Glomerular endothelial cell (primary cell): ENCODE results near the gene DNASE1L2. TPM values are rescaled to one million over a fixed set of nuclear protein-coding genes. Genes with fewer than 3 reads are reported as not detected.
"Not testable (repeated sequence)": the region's sequence is repeated elsewhere in the genome, so short reads cannot be mapped to it uniquely, and the experiment has no call there.

Source experiments
- DNase-seq: peaks from one replicate; pipeline ENCODE4 v3.0.0-alpha.2; 2011; ENCODE audit warnings: low read depth, low spot score; ENCODE audit errors: extremely low read depth
- total RNA-seq: library from RNA; depleted of rRNA; stranded (reverse); fragments of >200 nt; gene quantifications from 2 replicates; pipeline ENCODE4 v1.2.3, GENCODE V29; 2015

Gene DNASE1L2
- total RNA-seq, 1 donor from 2014 or later: 0.82 TPM

GRCh38 chr16:2203119-2203688 lies 33.0 kb upstream of the DNASE1L2 start:
- not testable (repeated sequence) for DNase-seq

- no peak for DNase-seq
Observed at GRCh38 chr16:2204416-2205103, 31.7 kb upstream of the DNASE1L2 start.

GRCh38 chr16:2205104-2205966 lies 30.9 kb upstream of the DNASE1L2 start, which contains the start of gene MLST8:
MLST8 (plus strand) TSS chr16:2205454; CDS start chr16:2206086, 632 bp downstream.
- DNase-seq: no peak

DNA sequence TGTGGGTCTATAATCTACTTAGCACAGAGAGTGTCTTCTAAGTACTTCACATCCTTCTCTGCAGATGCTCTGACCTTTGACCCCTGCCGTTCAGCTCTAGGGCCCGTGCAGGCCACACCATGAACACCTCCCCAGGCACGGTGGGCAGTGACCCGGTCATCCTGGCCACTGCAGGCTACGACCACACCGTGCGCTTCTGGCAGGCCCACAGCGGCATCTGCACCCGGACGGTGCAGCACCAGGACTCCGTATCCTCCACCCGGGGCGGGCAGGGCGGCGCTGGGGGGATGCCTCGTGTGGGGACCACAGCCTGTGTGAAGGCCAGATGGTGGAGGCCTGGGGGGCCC lies 30.3 kb upstream of the DNASE1L2 start:
- no peak for DNase-seq

DNA sequence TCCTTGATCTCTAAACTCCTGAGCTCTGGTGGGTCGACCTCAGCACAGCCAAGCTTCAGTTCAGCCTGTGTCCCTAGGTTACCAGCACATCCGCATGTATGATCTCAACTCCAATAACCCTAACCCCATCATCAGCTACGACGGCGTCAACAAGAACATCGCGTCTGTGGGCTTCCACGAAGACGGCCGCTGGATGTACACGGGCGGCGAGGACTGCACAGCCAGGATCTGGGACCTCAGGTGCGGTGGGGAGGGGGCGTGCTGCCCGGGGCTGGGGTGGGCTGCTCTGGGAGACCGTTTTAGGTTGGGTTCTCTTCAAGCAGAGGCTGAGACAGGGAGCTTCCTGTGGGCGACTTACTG lies 29.8 kb upstream of the DNASE1L2 start:
- no peak for DNase-seq

GRCh38 chr16:2206780-2207433 lies 29.3 kb upstream of the DNASE1L2 start:
- no peak for DNase-seq

DNA sequence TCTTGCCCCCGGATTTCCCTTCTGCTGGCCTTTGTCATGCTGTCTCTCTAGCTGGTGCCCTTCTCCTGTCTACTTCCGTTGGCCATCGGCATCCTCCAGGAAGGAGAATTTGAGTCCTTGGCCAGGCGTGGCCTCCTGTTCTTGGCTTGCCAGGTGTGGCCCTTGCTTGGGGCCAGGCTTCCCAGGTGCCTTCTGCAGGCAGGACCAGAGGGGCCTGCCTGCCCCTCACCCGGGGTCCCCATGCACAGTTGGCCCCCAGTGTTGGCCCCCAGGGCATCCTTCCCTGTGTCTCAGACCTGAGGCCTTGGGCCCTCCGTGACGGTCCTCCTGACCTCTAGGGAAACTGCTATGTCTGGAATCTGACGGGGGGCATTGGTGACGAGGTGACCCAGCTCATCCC lies 28.4 kb upstream of the DNASE1L2 start:
- DNase-seq: no peak

- no peak for DNase-seq
Observed at GRCh38 chr16:2208308-2208707, 27.9 kb upstream of the DNASE1L2 start.

DNA sequence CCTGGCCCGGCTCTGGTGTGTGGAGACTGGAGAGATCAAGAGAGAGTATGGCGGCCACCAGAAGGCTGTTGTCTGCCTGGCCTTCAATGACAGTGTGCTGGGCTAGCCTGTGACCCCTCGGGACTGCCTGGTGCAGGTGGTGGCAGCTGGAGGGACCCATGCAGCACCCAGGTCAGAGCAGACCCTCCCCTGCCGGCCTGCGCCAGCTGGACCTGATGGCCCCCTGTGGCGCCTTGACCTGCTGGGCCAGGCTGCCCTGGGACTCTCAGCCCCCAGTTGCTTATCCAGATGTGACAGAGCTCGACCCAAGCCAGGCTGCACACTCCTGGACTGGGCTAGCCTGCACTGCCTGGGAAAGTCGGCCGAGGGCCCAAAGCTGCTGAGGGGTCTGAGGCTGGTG lies 27.5 kb upstream of the DNASE1L2 start:
- no peak for DNase-seq

- no peak for DNase-seq
Observed at GRCh38 chr16:2209258-2210008, 26.8 kb upstream of the DNASE1L2 start.

DNA sequence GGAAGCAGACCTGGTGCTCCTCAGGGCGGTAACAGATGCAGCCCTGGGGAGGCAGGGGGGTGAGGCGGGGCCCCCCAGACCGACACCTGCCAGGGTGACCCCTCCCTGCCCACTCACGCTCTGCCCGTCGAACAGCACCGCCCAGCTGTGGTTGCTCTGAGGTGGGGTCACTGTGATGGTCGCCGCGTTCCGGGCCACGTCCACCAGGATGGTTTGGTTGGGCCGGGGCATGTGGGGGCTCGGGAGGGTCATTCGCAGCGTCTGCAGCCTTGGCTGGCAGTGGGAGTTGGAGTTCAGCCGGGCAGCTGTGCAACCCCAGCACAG lies 26.3 kb upstream of the DNASE1L2 start:
- no peak for DNase-seq

DNA sequence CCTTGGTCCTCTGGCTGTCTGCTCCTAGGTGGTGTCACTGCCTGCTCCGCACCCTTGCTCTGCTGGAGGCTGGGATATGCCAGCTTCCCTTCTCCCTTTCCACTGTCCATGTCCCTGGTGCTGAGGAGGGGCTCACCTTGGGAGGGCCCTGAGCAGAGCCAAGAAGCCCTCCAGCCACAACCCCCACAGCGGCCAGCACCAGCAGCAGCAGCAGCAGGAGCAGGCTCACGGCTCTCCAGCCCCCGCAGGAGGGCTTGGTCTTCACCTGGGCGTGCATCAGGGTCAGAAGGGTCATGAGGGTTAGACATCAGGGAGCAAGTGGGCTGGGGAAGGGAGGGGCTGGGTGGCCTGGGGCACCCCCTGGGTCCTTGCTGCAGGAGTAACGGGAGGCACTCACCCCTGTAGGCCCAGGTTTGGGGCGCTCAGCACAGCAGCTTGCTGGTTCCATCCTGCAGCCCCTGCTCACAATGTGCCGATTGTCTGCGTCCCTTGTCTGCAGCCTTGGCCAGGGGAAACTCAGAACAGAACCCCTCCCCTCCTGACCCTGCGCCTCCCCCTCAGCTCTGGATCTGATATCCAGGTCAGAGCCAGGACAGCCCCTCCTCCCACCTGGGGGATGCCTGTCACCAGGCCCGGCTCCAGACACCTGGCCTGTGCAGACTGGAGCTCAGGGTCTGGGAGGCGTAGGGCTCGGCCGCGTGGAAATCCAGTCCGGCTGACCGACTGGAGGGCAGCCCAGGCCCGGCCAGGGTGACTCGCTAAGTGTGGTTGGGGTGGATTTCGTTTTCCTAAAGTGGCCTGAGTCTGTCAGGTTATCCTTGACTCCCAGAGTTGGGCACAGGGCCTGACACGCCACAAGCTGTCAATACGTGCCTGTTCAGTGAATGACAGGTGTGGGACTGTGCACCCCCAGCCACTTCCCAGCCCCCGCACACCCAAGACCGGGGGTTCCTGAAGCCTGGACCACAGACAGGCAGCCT lies 25.6 kb upstream of the DNASE1L2 start, which contains the start of gene BRICD5:
Gene BRICD5 (minus strand): TSS at position 478 of the 980 bp plus-strand sequence. CDS start 30 bp downstream, at position 448.
- no peak for DNase-seq

- no peak for DNase-seq
Observed at GRCh38 chr16:2211923-2212347, 24.3 kb upstream of the DNASE1L2 start.

- no peak for DNase-seq
Observed at GRCh38 chr16:2212362-2213324, 23.6 kb upstream of the DNASE1L2 start.

GRCh38 chr16:2213817-2214718 lies 22.2 kb upstream of the DNASE1L2 start:
- DNase-seq: no peak

- no peak for DNase-seq
Observed at GRCh38 chr16:2214719-2214968, 21.6 kb upstream of the DNASE1L2 start, which contains the start of gene PGP. PGP (minus strand) TSS chr16:2214840; CDS start chr16:2214777, 63 bp downstream.

- no peak for DNase-seq
Observed at GRCh38 chr16:2216330-2216729, 19.9 kb upstream of the DNASE1L2 start.
